ENCODE results near the gene ADAMTS17.

Gene ADAMTS17

GRCh38 chr15:100373120-100373896 lies 31.5 kb upstream of the ADAMTS17 start:
- H3K4me3 ChIP-seq (ENCODE audit: low read depth, low read length) = no peak overlapping the region

GRCh38 chr15:100372739-100373119 lies 31.0 kb upstream of the ADAMTS17 start:
- H3K4me3 ChIP-seq (ENCODE audit: low read depth, low read length) = no peak overlapping the region
- TF ChIP-seq POLR2A (IDR thresholded peaks at IDR 0.05; ENCODE audit: extremely low read depth, insufficient read length) (no peak), CTCF (IDR thresholded peaks at IDR 0.05; ENCODE audit: low read depth, low read length) (no peak), MAX (IDR thresholded peaks at IDR 0.05; ENCODE audit: low read depth, low read length) (no peak), MYC (IDR thresholded peaks at IDR 0.05; ENCODE audit: low read depth, low read length) (no peak)
- DNase-seq (ENCODE audit: low read depth) = no peak

More at GRCh38 chr15:100373120-100373896, 31.5 kb upstream of the ADAMTS17 start:
- no peak for DNase-seq (ENCODE audit: low read depth)
- TF ChIP-seq CTCF (IDR thresholded peaks at IDR 0.05; ENCODE audit: low read depth, low read length) = no peak
- no peak for TF ChIP-seq POLR2A (IDR thresholded peaks at IDR 0.05; ENCODE audit: extremely low read depth, insufficient read length)
- no peak for TF ChIP-seq MAX (IDR thresholded peaks at IDR 0.05; ENCODE audit: low read depth, low read length)
- no peak for TF ChIP-seq MYC (IDR thresholded peaks at IDR 0.05; ENCODE audit: low read depth, low read length)

GRCh38 chr15:100355342-100355741 lies 13.6 kb upstream of the ADAMTS17 start:
- no peak for TF ChIP-seq POLR2A (IDR thresholded peaks at IDR 0.05; ENCODE audit: extremely low read depth, insufficient read length)
- TF ChIP-seq MYC (IDR thresholded peaks at IDR 0.05; ENCODE audit: low read depth, low read length) = no peak
- no peak for TF ChIP-seq MAX (IDR thresholded peaks at IDR 0.05; ENCODE audit: low read depth, low read length)
- no peak for TF ChIP-seq CTCF (IDR thresholded peaks at IDR 0.05; ENCODE audit: low read depth, low read length)
- no peak overlapping the region for H3K4me3 ChIP-seq (ENCODE audit: low read depth, low read length)
- DNase-seq (ENCODE audit: low read depth) = no peak

- no peak for TF ChIP-seq POLR2A (IDR thresholded peaks at IDR 0.05; ENCODE audit: extremely low read depth, insufficient read length)
- TF ChIP-seq MYC (IDR thresholded peaks at IDR 0.05; ENCODE audit: low read depth, low read length) = no peak
- TF ChIP-seq CTCF (IDR thresholded peaks at IDR 0.05; ENCODE audit: low read depth, low read length) = no peak
- TF ChIP-seq MAX (IDR thresholded peaks at IDR 0.05; ENCODE audit: low read depth, low read length) = no peak; the same call in 1 of the 2 replicates
- peak; percentile 82 for DNase-seq (ENCODE audit: low read depth)
These were observed 11.7 kb upstream of the ADAMTS17 start for GRCh38 chr15:100353449-100353848.

GRCh38 chr15:100350434-100351226 lies 8.9 kb upstream of the ADAMTS17 start:
- TF ChIP-seq MAX (IDR thresholded peaks at IDR 0.05; ENCODE audit: low read depth, low read length) (0 out of 2 replicates have a peak, but pooled peaks have one; percentile 12), MYC (IDR thresholded peaks at IDR 0.05; ENCODE audit: low read depth, low read length) (no peak), CTCF (IDR thresholded peaks at IDR 0.05; ENCODE audit: low read depth, low read length) (no peak), POLR2A (IDR thresholded peaks at IDR 0.05; ENCODE audit: extremely low read depth, insufficient read length) (no peak)
- H3K4me3 ChIP-seq (ENCODE audit: low read depth, low read length) = peak overlapping the region; percentile 77
- DNase-seq (ENCODE audit: low read depth) = peak; percentile 93

More at GRCh38 chr15:100353449-100353848, 11.7 kb upstream of the ADAMTS17 start:
- no peak overlapping the region for H3K4me3 ChIP-seq (ENCODE audit: low read depth, low read length)
